Sigmoid colon (tissue), 4 donors: ENCODE data around the gene MANBA.

Experiments
- CTCF ChIP-seq, 4 experiments: fragments of 450-650 bp in 3 of 4; fragments of 200-600 bp in 1 of 4; IDR thresholded peaks; one replicate each; pipeline ENCODE4 v1.5.1; 2016 to 2019; ENCODE audit warnings: antibody characterized with exemption in 4 of 4, mild to moderate bottlenecking in 3 of 4, moderate library complexity in 2 of 4
- EP300 ChIP-seq, 4 donors: sonication (generic); formaldehyde crosslinking; IDR thresholded peaks; one replicate each; pipeline ENCODE4 v1.6.1; 2017; ENCODE audit warnings: antibody characterized with exemption in 4 of 4
- POLR2A ChIP-seq, 2 donors: fragments of 450-650 bp; IDR thresholded peaks; one replicate each; pipeline ENCODE4 v1.6.1; 2016; ENCODE audit warnings: antibody characterized with exemption in 2 of 2, mild to moderate bottlenecking in 2 of 2, moderate library complexity in 2 of 2

DNA sequence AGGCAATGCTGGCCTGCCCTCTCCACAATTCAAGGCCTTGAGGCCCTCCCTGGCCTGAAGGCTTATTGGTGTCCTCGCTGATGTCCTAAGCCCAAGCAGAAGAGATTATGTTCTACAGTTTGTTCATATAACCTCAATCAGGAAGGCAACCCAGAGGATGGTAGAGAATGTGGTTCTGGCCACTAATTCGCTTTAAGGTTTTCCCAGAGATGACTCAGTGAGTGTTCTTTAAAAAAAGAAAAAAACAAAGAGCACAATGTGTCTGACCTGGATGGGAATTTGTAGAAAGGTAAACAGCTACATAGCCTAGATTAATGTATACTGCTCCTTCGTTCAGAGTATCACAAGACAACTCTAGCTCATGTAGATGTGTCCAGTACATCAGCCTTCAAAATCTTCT is 66.0 kb downstream of the MANBA start:
- TF ChIP-seq CTCF (IDR thresholded peaks at IDR 0.05) (no peak), EP300 (IDR thresholded peaks at IDR 0.05) (no peak), POLR2A (IDR thresholded peaks at IDR 0.05) (no peak)
